HL-60 (cell line): Measurements from ENCODE around the gene SLC15A3.

Experiments used
- DNase-seq, 2 experiments: peaks; one replicate each; pipeline ENCODE4 v3.0.0-alpha.2; 2010 to 2020; ENCODE audit warnings: low read depth in 1 of 2, low spot score in 1 of 2
- H3K27ac ChIP-seq: fragments of 250-450 bp; sonication (Bioruptor Pico); replicated peaks from 2 replicates; pipeline ENCODE4 v1.5.1; 2020; ENCODE audit warnings: mild to moderate bottlenecking, moderate library complexity
- H3K27me3 ChIP-seq: fragments of 250-450 bp; sonication (Bioruptor Pico); 2 replicates; pipeline ENCODE4 v1.5.1; 2021; ENCODE audit warnings: mild to moderate bottlenecking, moderate library complexity; ENCODE audit not compliant: insufficient read depth, poor library complexity, severe bottlenecking
- H3K4me3 ChIP-seq: replicated peaks from 2 replicates; pipeline ENCODE4 v1.5.1; 2011; ENCODE audit warnings: mild to moderate bottlenecking, control low read depth, low read length; ENCODE audit not compliant: insufficient read depth
- GABPA ChIP-seq: IDR thresholded peaks from 2 replicates; pipeline ENCODE4 v1.6.1; 2012; ENCODE audit warnings: low read depth
- POLR2AphosphoS5 ChIP-seq: IDR thresholded peaks from 2 replicates; pipeline ENCODE4 v1.6.1; 2012; ENCODE audit warnings: low read depth
- SPI1 ChIP-seq: IDR thresholded peaks from 2 replicates; pipeline ENCODE4 v1.6.1; 2012; ENCODE audit warnings: low read depth, mild to moderate bottlenecking, borderline replicate concordance
- TF ChIP-seq, protein P1 (sequence below): IDR thresholded peaks from one replicate; pipeline ENCODE4 v1.5.1; 2011; ENCODE audit warnings: low read length, control low read depth, inconsistent platforms; ENCODE audit not compliant: insufficient read depth
- TF ChIP-seq, protein P2 (sequence below): IDR thresholded peaks from 2 replicates; pipeline ENCODE4 v1.6.1; 2012; ENCODE audit warnings: low read depth; ENCODE audit not compliant: insufficient replicate concordance

SLC15A3 gene

DNA sequence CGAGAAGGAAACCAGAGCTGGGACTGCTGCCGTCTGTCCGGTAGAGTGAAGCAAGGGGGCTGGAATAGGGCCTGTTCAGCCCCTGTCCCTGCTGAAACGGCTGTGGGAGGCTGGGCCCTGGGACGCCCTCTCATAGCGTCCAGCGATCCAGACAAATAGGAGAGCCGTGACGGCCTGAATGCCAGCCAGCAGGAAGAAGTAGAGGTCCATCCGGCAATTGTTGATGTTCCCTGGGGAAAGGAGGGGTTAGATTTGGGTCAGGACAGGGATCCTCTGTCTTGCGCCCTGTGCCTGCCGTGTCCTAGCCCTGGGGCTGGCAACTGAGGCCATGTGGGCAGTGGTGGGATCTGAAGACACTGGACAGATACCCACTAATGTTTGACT, 14.8 kb downstream of the SLC15A3 start:
- TF ChIP-seq, protein P1, sequence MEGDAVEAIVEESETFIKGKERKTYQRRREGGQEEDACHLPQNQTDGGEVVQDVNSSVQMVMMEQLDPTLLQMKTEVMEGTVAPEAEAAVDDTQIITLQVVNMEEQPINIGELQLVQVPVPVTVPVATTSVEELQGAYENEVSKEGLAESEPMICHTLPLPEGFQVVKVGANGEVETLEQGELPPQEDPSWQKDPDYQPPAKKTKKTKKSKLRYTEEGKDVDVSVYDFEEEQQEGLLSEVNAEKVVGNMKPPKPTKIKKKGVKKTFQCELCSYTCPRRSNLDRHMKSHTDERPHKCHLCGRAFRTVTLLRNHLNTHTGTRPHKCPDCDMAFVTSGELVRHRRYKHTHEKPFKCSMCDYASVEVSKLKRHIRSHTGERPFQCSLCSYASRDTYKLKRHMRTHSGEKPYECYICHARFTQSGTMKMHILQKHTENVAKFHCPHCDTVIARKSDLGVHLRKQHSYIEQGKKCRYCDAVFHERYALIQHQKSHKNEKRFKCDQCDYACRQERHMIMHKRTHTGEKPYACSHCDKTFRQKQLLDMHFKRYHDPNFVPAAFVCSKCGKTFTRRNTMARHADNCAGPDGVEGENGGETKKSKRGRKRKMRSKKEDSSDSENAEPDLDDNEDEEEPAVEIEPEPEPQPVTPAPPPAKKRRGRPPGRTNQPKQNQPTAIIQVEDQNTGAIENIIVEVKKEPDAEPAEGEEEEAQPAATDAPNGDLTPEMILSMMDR: no peak
- TF ChIP-seq GABPA (no peak), POLR2AphosphoS5 (no peak), SPI1 (no peak)
- TF ChIP-seq, protein P2, sequence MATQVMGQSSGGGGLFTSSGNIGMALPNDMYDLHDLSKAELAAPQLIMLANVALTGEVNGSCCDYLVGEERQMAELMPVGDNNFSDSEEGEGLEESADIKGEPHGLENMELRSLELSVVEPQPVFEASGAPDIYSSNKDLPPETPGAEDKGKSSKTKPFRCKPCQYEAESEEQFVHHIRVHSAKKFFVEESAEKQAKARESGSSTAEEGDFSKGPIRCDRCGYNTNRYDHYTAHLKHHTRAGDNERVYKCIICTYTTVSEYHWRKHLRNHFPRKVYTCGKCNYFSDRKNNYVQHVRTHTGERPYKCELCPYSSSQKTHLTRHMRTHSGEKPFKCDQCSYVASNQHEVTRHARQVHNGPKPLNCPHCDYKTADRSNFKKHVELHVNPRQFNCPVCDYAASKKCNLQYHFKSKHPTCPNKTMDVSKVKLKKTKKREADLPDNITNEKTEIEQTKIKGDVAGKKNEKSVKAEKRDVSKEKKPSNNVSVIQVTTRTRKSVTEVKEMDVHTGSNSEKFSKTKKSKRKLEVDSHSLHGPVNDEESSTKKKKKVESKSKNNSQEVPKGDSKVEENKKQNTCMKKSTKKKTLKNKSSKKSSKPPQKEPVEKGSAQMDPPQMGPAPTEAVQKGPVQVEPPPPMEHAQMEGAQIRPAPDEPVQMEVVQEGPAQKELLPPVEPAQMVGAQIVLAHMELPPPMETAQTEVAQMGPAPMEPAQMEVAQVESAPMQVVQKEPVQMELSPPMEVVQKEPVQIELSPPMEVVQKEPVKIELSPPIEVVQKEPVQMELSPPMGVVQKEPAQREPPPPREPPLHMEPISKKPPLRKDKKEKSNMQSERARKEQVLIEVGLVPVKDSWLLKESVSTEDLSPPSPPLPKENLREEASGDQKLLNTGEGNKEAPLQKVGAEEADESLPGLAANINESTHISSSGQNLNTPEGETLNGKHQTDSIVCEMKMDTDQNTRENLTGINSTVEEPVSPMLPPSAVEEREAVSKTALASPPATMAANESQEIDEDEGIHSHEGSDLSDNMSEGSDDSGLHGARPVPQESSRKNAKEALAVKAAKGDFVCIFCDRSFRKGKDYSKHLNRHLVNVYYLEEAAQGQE: no peak
- Histone ChIP-seq H3K27ac (no peak overlapping the region), H3K27me3 (no peaks in the 10 kb centered on the region), H3K4me3 (no peak overlapping the region)
- no peak for DNase-seq

DNA sequence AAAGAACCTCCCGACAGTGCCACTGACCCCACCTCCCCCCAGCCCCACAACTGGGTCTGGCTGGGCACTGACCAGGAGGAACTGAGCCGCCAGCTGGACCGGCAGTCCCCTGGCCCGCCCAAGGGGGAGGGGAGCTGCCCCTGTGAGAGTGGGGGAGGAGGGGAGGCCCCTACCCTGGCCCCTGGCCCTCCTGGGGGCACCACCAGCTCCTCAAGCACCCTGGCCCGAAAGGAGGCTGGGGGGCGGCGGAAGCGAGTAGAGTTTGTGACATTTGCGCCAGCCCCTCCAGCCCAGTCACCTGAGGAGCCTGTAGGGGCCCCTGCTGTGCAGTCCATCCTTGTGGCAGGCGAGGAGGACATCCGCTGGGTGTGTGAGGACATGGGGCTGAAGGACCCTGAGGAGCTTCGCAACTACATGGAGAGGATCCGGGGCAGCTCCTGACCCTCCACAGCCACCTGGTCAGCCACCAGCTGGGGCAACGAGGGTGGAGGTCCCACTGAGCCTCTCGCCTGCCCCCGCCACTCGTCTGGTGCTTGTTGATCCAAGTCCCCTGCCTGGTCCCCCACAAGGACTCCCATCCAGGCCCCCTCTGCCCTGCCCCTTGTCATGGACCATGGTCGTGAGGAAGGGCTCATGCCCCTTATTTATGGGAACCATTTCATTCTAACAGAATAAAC, 15.4 kb downstream of the SLC15A3 start:
- no peaks in the 10 kb centered on the region for H3K27me3 ChIP-seq
- no peak for TF ChIP-seq POLR2AphosphoS5
- no peak for TF ChIP-seq SPI1
- DNase-seq: no peak
- H3K27ac ChIP-seq: no peak overlapping the region
- no peak overlapping the region for H3K4me3 ChIP-seq

DNA sequence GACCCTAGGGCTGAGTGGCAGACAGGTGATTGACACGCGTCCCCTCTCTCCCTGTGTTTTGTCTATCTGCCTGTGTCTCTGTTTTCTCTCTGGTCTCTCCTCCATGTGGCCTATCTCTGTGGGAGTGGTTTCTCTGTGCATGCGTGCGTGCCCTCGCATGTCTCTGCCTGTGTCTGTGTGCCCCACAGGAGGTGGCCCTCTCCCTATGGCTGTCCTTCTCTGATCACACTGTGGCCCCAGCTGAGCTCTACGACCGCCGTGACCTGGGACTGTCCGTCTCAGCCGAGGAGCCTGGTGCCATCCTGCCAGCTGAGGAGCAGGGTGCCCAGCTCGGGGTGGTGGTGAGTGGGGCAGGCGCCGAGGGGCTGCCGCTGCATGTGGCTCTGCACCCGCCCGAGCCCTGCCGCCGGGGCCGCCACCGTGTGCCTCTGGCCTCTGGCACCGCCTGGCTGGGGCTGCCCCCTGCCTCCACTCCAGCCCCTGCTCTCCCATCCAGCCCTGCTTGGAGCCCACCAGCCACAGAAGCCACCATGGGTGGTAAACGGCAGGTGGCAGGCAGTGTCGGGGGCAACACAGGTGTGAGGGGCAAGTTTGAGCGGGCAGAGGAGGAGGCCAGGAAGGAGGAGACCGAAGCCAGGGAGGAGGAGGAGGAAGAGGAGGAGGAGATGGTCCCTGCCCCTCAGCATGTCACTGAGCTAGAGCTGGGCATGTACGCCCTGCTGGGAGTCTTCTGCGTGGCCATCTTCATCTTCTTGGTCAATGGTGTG, 16.1 kb downstream of the SLC15A3 start:
- TF ChIP-seq POLR2AphosphoS5 (no peak), GABPA (no peak), SPI1 (no peak)
- TF ChIP-seq, protein P2: no peak
- TF ChIP-seq, protein P1: no peak
- Histone ChIP-seq H3K4me3 (no peak overlapping the region), H3K27ac (no peak overlapping the region), H3K27me3 (no peaks in the 10 kb centered on the region)
- no peak for DNase-seq

DNA sequence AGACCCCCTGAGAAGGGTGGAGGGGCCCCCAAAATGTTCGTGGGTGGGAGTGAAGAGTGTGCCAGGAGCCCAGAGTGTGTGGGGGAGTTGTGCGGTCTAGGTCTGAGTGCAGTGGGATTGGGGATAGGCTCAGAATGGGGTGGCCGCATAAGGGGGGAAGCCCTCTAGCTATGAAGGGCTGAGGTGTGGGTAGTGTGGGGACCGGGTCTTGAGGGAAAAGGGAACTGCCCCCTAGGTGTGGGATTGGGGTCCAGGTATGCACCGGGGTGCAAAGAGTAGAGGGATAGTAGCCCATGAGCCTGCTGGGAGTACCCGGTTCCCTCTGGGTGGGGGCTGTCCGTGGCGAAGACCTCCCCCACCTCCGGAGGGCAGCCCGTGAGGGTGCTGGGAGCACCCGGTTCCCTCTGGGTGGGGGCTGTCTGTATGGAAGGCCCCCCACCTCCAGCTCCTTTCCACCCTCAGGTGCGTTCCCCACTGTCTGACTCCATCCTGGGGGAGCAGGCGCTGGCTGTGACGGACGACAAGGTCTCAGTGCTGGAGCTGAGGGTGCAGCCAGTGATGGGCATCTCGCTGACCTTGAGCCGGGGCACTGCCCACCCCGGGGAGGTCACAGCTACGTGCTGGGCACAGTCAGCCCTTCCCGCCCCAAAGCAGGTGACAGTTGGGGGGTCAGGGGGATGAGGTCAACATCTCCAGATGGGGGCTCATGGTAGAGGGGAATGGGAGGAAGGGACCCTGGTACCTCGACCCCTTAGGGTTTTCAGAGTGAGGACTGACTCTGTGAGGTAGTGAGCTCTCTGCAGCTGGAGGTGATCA, 17.0 kb downstream of the SLC15A3 start:
- TF ChIP-seq, protein P1: no peak
- TF ChIP-seq POLR2AphosphoS5 (no peak), SPI1 (no peak), GABPA (no peak)
- TF ChIP-seq, protein P2: no peak
- peaks cover 3% of the 10 kb centered on the region for H3K27me3 ChIP-seq

More for the DNA sequence above, 17.0 kb downstream of the SLC15A3 start:
- Histone ChIP-seq H3K4me3 (no peak overlapping the region), H3K27ac (no peak overlapping the region)
- no peak for DNase-seq
